Panc1 (cell line): ENCODE measurements around the gene PSG1.

Experiments
- CTCF ChIP-seq: fragments of 450-650 bp; IDR thresholded peaks from 2 replicates; pipeline ENCODE4 v1.5.1; 2017; ENCODE audit warnings: mild to moderate bottlenecking
- POLR2AphosphoS5 ChIP-seq: IDR thresholded peaks from 2 replicates; pipeline ENCODE4 v1.6.1; 2012; ENCODE audit warnings: mild to moderate bottlenecking, low read depth, low read length, moderate library complexity
- REST ChIP-seq, 2 experiments: IDR thresholded peaks; 2 replicates each; pipeline ENCODE4 v1.6.1; 2011 to 2012; ENCODE audit warnings: low read depth in 2 of 2, control low read depth in 1 of 2, low read length in 1 of 2, mild to moderate bottlenecking in 1 of 2, moderate library complexity in 1 of 2; ENCODE audit not compliant: insufficient read depth in 1 of 2
- SIN3A ChIP-seq: IDR thresholded peaks from 2 replicates; pipeline ENCODE4 v1.6.1; 2012; ENCODE audit warnings: low read depth, mild to moderate bottlenecking, low read length, moderate library complexity, borderline replicate concordance; ENCODE audit not compliant: insufficient read depth
- TCF7L2 ChIP-seq: IDR thresholded peaks from 2 replicates; pipeline ENCODE4 v1.6.1; 2011; ENCODE audit warnings: mild to moderate bottlenecking, low read depth, low read length, inconsistent platforms

- TF ChIP-seq CTCF (no peak), POLR2AphosphoS5 (no peak), REST (IDR thresholded peaks at IDR 0.05; ENCODE audit: insufficient read depth in 1 of 2, low read depth in 2 of 2, low read length in 1 of 2) (no peak), TCF7L2 (no peak), SIN3A (no peak)
Observed at GRCh38 chr19:42928896-42929295, 49.4 kb upstream of the PSG1 start.
